IMR-90 (cell line): ENCODE measurements around the gene RAVER2. TPM values are rescaled to one million over a fixed set of nuclear protein-coding genes. Genes with fewer than 3 reads are reported as not detected.

ENCODE experiments used
- ATAC-seq: fragments of 200-7000 bp; cut with Tn5 transposase; 2 replicates; pipeline ENCODE4 v1.9.1; 2020; ENCODE audit warnings: low read depth, mild to moderate bottlenecking, moderate library complexity
- BruUV-seq: library from RNA; stranded (reverse); fragments of 400-500 nt; replicated peaks from 2 replicates; lab custom pipeline; 2021; lab: Mats Ljungman, UMichigan
- CTCF ChIA-PET: fragments of 300-600 bp; formaldehyde crosslinking; extraction: SDS; loops from one replicate; lab custom pipeline; 2021; ENCODE audit warnings: antibody characterized with exemption; lab: Yijun Ruan, JAX
- POLR2A ChIA-PET: fragments of 300-600 bp; sonication (Branson Sonifier 250); formaldehyde crosslinking; loops from one replicate; lab custom pipeline; 2022; ENCODE audit warnings: antibody characterized with exemption; ENCODE audit not compliant: unreplicated experiment; lab: Charles Lee
- DNase-seq: peaks from one replicate; pipeline ENCODE4 v3.0.0; 2013
- H2AFZ ChIP-seq: replicated peaks from 2 replicates; pipeline ENCODE3; 2013; ENCODE audit warnings: low read length, mild to moderate bottlenecking; ENCODE audit not compliant: poor library complexity
- H2AK5ac ChIP-seq: 2 replicates; pipeline ENCODE4 v1.6.1; 2013; ENCODE audit warnings: low read depth, low read length, inconsistent platforms
- H2AK9ac ChIP-seq: replicated peaks from 2 replicates; pipeline ENCODE3; 2013; ENCODE audit warnings: mild to moderate bottlenecking, low read depth, low read length, moderate library complexity; ENCODE audit not compliant: poor library complexity
- H2BK120ac ChIP-seq: 2 replicates; pipeline ENCODE4 v1.6.1; 2013; ENCODE audit warnings: low read depth, low read length, inconsistent platforms
- H2BK15ac ChIP-seq: 3 replicates; pipeline ENCODE4 v1.6.1; 2013; ENCODE audit warnings: low read depth, low read length, inconsistent platforms
- H2BK20ac ChIP-seq: 2 replicates; pipeline ENCODE4 v1.6.1; 2013; ENCODE audit warnings: low read depth, mild to moderate bottlenecking, inconsistent platforms, low read length, moderate library complexity
- H2BK5ac ChIP-seq: 2 replicates; pipeline ENCODE4 v1.6.1; 2013; ENCODE audit warnings: mild to moderate bottlenecking, low read depth, low read length, inconsistent platforms; ENCODE audit not compliant: poor library complexity, severe bottlenecking
- H3K14ac ChIP-seq: replicated peaks from 2 replicates; pipeline ENCODE4 v1.6.1; 2013; ENCODE audit warnings: low read depth, low read length, inconsistent platforms
- H3K18ac ChIP-seq: 2 replicates; pipeline ENCODE4 v1.6.1; 2013; ENCODE audit warnings: low read depth, low read length, control low read depth
- H3K23ac ChIP-seq: 2 replicates; pipeline ENCODE4 v1.6.1; 2013; ENCODE audit warnings: low read depth, low read length, inconsistent platforms
- H3K27ac ChIP-seq: 2 replicates; pipeline ENCODE4 v1.5.1; 2013; ENCODE audit warnings: mild to moderate bottlenecking, control low read depth, low read length; ENCODE audit not compliant: insufficient read depth
- H3K27me3 ChIP-seq: 2 replicates; pipeline ENCODE4 v1.6.1; 2013; ENCODE audit warnings: low read length; ENCODE audit not compliant: control insufficient read depth, insufficient read depth
- H3K36me3 ChIP-seq: 2 replicates; pipeline ENCODE4 v1.6.1; 2013; ENCODE audit warnings: low read length, mixed read lengths; ENCODE audit not compliant: control insufficient read depth, insufficient read depth
- H3K4ac ChIP-seq: 2 replicates; pipeline ENCODE4 v1.6.1; 2013; ENCODE audit warnings: low read depth, low read length, inconsistent platforms
- H3K4me1 ChIP-seq: 2 replicates; pipeline ENCODE4 v1.6.1; 2013; ENCODE audit warnings: low read length, mixed read lengths; ENCODE audit not compliant: control insufficient read depth, insufficient read depth
- H3K4me2 ChIP-seq: 2 replicates; pipeline ENCODE4 v1.6.1; 2013; ENCODE audit warnings: low read depth, mild to moderate bottlenecking, control low read depth, low read length, moderate library complexity
- H3K4me3 ChIP-seq: 2 replicates; pipeline ENCODE4 v1.5.1; 2013; ENCODE audit warnings: low read depth, mild to moderate bottlenecking, control low read depth, low read length, moderate library complexity; ENCODE audit not compliant: insufficient read depth
- H3K56ac ChIP-seq: 2 replicates; pipeline ENCODE4 v1.6.1; 2013; ENCODE audit warnings: low read length, inconsistent platforms; ENCODE audit not compliant: insufficient read depth; ENCODE audit errors: extremely low read depth
- H3K79me1 ChIP-seq, 2 experiments: 2 replicates each; pipeline ENCODE4 v1.6.1; 2013; ENCODE audit warnings: low read length in 2 of 2, inconsistent platforms in 1 of 2, low read depth in 1 of 2
- H3K9ac ChIP-seq: 2 replicates; pipeline ENCODE4 v1.6.1; 2013; ENCODE audit warnings: low read depth, low read length, control low read depth
- H3K9me1 ChIP-seq: 2 replicates; pipeline ENCODE4 v1.6.1; 2013; ENCODE audit warnings: low read length, inconsistent platforms; ENCODE audit not compliant: insufficient read depth
- H3K9me3 ChIP-seq: 2 replicates; pipeline ENCODE4 v1.6.1; 2013; ENCODE audit warnings: low read length; ENCODE audit not compliant: control insufficient read depth, insufficient read depth
- H4K20me1 ChIP-seq: 2 replicates; pipeline ENCODE4 v1.6.1; 2013; ENCODE audit warnings: low read length, inconsistent platforms; ENCODE audit not compliant: insufficient read depth
- H4K5ac ChIP-seq: 2 replicates; pipeline ENCODE4 v1.6.1; 2013; ENCODE audit warnings: mild to moderate bottlenecking, low read depth, low read length, control low read depth
- H4K8ac ChIP-seq, 2 experiments: 2 replicates each; pipeline ENCODE4 v1.6.1; 2013; ENCODE audit warnings: low read depth in 2 of 2, low read length in 2 of 2, control low read depth in 1 of 2, inconsistent platforms in 1 of 2
- H4K91ac ChIP-seq: 2 replicates; pipeline ENCODE4 v1.6.1; 2013; ENCODE audit warnings: low read depth, low read length, inconsistent platforms; ENCODE audit not compliant: insufficient read depth
- BHLHE40 ChIP-seq: fragments of 150-350 bp; IDR thresholded peaks from 2 replicates; pipeline ENCODE4 v1.6.1; 2016; ENCODE audit warnings: mild to moderate bottlenecking, low read depth, low read length
- CTCF ChIP-seq: conservative IDR thresholded peaks from 2 replicates; pipeline ENCODE4 v1.5.1; 2012; ENCODE audit warnings: mild to moderate bottlenecking, low read depth, low read length, improper control_type of control experiment
- ELK1 ChIP-seq: fragments of 150-350 bp; IDR thresholded peaks from 2 replicates; pipeline ENCODE4 v1.6.1; 2016; ENCODE audit warnings: low read depth, mild to moderate bottlenecking, low read length, moderate library complexity, borderline replicate concordance
- FOS ChIP-seq: fragments of 150-350 bp; IDR thresholded peaks from 2 replicates; pipeline ENCODE4 v1.6.1; 2016; ENCODE audit warnings: low read depth, low read length
- MAFK ChIP-seq: IDR thresholded peaks from 2 replicates; pipeline ENCODE4 v1.6.1; 2012; ENCODE audit warnings: low read depth, low read length, improper control_type of control experiment
- MAZ ChIP-seq: IDR thresholded peaks from 2 replicates; pipeline ENCODE4 v1.6.1; 2012; ENCODE audit warnings: low read depth, mild to moderate bottlenecking, low read length, improper control_type of control experiment, moderate library complexity, borderline replicate concordance
- MXI1 ChIP-seq: IDR thresholded peaks from 2 replicates; pipeline ENCODE4 v1.6.1; 2012; ENCODE audit warnings: low read depth, mild to moderate bottlenecking, low read length, moderate library complexity, borderline replicate concordance
- NFE2L2 ChIP-seq: fragments of 150-350 bp; IDR thresholded peaks from 2 replicates; pipeline ENCODE4 v1.6.1; 2016; ENCODE audit warnings: low read depth, mild to moderate bottlenecking, low read length
- POLR2A ChIP-seq: IDR thresholded peaks from 2 replicates; pipeline ENCODE4 v1.6.1; 2012; ENCODE audit warnings: mild to moderate bottlenecking, low read depth, low read length
- RAD21 ChIP-seq: IDR thresholded peaks from 2 replicates; pipeline ENCODE4 v1.6.1; 2012; ENCODE audit warnings: low read length, improper control_type of control experiment
- RCOR1 ChIP-seq: IDR thresholded peaks from 2 replicates; pipeline ENCODE4 v1.6.1; 2012; ENCODE audit warnings: mild to moderate bottlenecking, low read length, improper control_type of control experiment; ENCODE audit not compliant: insufficient replicate concordance
- RFX5 ChIP-seq: IDR thresholded peaks from 2 replicates; pipeline ENCODE4 v1.8.0; 2012; ENCODE audit warnings: low read depth, mild to moderate bottlenecking, low read length, moderate library complexity
- SMC3 ChIP-seq: fragments of 150-350 bp; IDR thresholded peaks from 2 replicates; pipeline ENCODE4 v1.6.1; 2016; ENCODE audit warnings: low read depth, mild to moderate bottlenecking, antibody characterized with exemption, low read length, moderate library complexity
- USF2 ChIP-seq: fragments of 150-350 bp; IDR thresholded peaks from 2 replicates; pipeline ENCODE4 v1.6.1; 2017; ENCODE audit warnings: mild to moderate bottlenecking, antibody characterized with exemption, low read length, low read depth
- WGBS, 2 experiments: methylation state at CpG; one replicate each; pipeline versions ENCODE4 v1.1.5 to v1.1.7; 2013; ENCODE audit warnings: missing lambda C conversion rate in 2 of 2; ENCODE audit not compliant: insufficient read length in 1 of 2; ENCODE audit errors: extremely low coverage in 2 of 2; 5-methylcytosine and 5-hydroxymethylcytosine counted together
- dilution Hi-C: fragments of 300-500 bp; cut with HindIII; formaldehyde crosslinking; loops from one replicate; pipeline ENCODE4 v1.14.3; 2018; ENCODE audit warnings: low sequenced_read_pairs; ENCODE audit not compliant: unreplicated experiment
- in situ Hi-C: fragments of 300-500 bp; cut with MboI; formaldehyde crosslinking; loops from 3 replicates; pipeline ENCODE4 v1.14.3; 2019; ENCODE audit warnings: low sequenced_read_pairs, inconsistent platforms, mixed read lengths
- intact Hi-C: fragments of 100-400 bp; cut with micrococcal nuclease; formaldehyde crosslinking; loops from 2 replicates; pipeline ENCODE4 v1.10.0; 2022
- polyA plus RNA-seq, 3 experiments: library from polyadenylated mRNA; depleted of rRNA; stranded (reverse); fragments of >200 nt; gene quantifications; 2 replicates each; pipeline ENCODE4 v1.2.3, GENCODE V29; 2012; ENCODE audit warnings: low replicate concordance in 1 of 3
- total RNA-seq: library from RNA; depleted of rRNA; stranded (reverse); fragments of >200 nt; gene quantifications from 2 replicates; pipeline ENCODE4 v1.2.3, GENCODE V29; 2012

The RAVER2 gene
- total and polyA plus RNA-seq, 2 of the 4 experiments (the other 2 are of a cell fraction), result 3.7 to 6.1 TPM

GRCh38 chr1:64769482-64769881 lies 24.6 kb downstream of the RAVER2 start:
- no TSS peak for BruUV-seq
- no peaks in the 10 kb centered on the region for H4K20me1 ChIP-seq
- no peak overlapping the region for H4K8ac ChIP-seq
- no peaks in the 10 kb centered on the region for H3K36me3 ChIP-seq
- intact Hi-C loops (no loop called here), in situ Hi-C loops (no loop called here), dilution Hi-C loops (no loop called here)
- H2AK9ac ChIP-seq, result no peak overlapping the region
- H3K56ac ChIP-seq, result no peak overlapping the region
- no peak overlapping the region for H3K4me3 ChIP-seq
- ChIA-PET CTCF (no interaction called here), POLR2A (no interaction called here)
- WGBS, 2 experiments, result no CpG with 5 or more reads among the region's 1 CpG
- H2AK5ac ChIP-seq, result no peak overlapping the region
- H2BK15ac ChIP-seq, result no peak overlapping the region
- H4K5ac ChIP-seq, result no peak overlapping the region
- H3K4me1 ChIP-seq, result no peaks in the 10 kb centered on the region
- H3K4ac ChIP-seq, result no peak overlapping the region
- no peak overlapping the region for H3K4me2 ChIP-seq
- no peak for ATAC-seq
- H3K14ac ChIP-seq, result no peak overlapping the region
- H2BK5ac ChIP-seq, result no peak overlapping the region
- H3K9me1 ChIP-seq, result no peaks in the 10 kb centered on the region
- no peak overlapping the region for H2BK120ac ChIP-seq
- no peak for TF ChIP-seq NFE2L2
- no peak for TF ChIP-seq MAFK
- no peak for TF ChIP-seq MAZ
- no peak for TF ChIP-seq POLR2A
- TF ChIP-seq FOS, result no peak
- no peak for TF ChIP-seq RCOR1
- no peak for TF ChIP-seq RAD21
- TF ChIP-seq USF2, result no peak
- no peak for TF ChIP-seq MXI1
- TF ChIP-seq RFX5, result no peak
- no peak for TF ChIP-seq SMC3
- TF ChIP-seq ELK1, result no peak
- TF ChIP-seq CTCF, result no peak
- no peak for TF ChIP-seq BHLHE40
- no peak overlapping the region for H3K18ac ChIP-seq
- H3K79me1 ChIP-seq, result no peaks in the 10 kb centered on the region; a peak in 1 of 4 replicates
- H3K9ac ChIP-seq, result no peak overlapping the region
- DNase-seq, result no peak
- H3K23ac ChIP-seq, result no peak overlapping the region
- no peak overlapping the region for H2BK20ac ChIP-seq
- no peak overlapping the region for H2AFZ ChIP-seq
- no peaks in the 10 kb centered on the region for H3K9me3 ChIP-seq
- H4K91ac ChIP-seq, result no peak overlapping the region
- H3K27ac ChIP-seq, result no peak overlapping the region
- no peaks in the 10 kb centered on the region for H3K27me3 ChIP-seq
